ENCODE results near the gene LIFR. TPM values are rescaled to one million over a fixed set of nuclear protein-coding genes. Genes with fewer than 3 reads are reported as not detected.

Gene LIFR
- polyA plus RNA-seq, 1 of the 3 experiments (the other 2 are of a cell fraction): 3.8 TPM

DNA sequence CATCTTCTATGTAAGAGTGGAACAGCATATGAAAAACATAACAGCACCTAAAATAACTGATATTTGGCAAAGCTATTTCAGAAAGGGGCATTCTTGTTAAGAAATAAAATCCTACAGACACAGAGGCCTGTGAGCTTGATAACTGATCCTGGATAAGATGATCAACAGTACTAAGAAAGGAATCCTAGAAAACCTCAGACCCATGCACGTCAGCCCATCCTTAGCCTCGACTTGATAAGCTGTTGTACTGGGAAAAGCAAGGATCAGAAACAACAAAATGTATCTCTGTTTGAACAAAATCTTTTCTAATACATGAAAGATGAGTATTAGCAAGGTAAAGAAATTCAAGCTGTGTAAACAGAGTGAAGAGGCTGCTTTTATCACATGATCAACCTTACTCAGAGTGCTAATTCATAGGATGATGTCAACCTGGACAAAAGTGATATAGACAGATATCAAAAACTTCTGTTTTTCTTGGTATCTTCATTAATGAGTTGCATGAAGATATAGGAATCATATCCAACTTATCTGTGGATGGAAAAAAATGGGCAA, 15.2 kb downstream of the LIFR start:
- no peaks in the 10 kb centered on the region for H3K9me2 ChIP-seq
- H3K79me2 ChIP-seq (ENCODE audit: insufficient read depth): peaks cover 16% of the 10 kb centered on the region; the same call in 1 of the 2 replicates
- ChIA-PET POLR2A (interaction anchor here (0.9 kb wide), 1 partner anchor 16 kb away, joined by 3 read pairs; no protein-coding TSS in a partner anchor), CTCF (interaction anchor here (1.0 to 2.8 kb wide), 4 partner anchors 12 to 99 kb away, joined by 3 to 8 read pairs (median 4); no protein-coding TSS in a partner anchor)
- peaks cover 6% of the 10 kb centered on the region for H3F3A ChIP-seq (replicated peaks; ENCODE audit: insufficient read depth)
- H2AFZ ChIP-seq (ENCODE audit: low read depth): no peak overlapping the region
- no peak overlapping the region for H3K9ac ChIP-seq
- H3K36me3 ChIP-seq (replicated peaks in 1 of 2; ENCODE audit: control insufficient read depth in 1 of 2, insufficient read depth in 2 of 2, low read length in 1 of 2): no peaks in the 10 kb centered on the region
- no peaks in the 10 kb centered on the region for H3K9me3 ChIP-seq
- no peak overlapping the region for H3K4me2 ChIP-seq
- H3K27me3 ChIP-seq (ENCODE audit: insufficient read depth): no peaks in the 10 kb centered on the region
- 0 out of 2 replicates have a peak, but pooled peaks cover 4% of the 10 kb centered on the region for H4K20me1 ChIP-seq (ENCODE audit: insufficient read depth)
- H3K27ac ChIP-seq (ENCODE audit: low read depth in 2 of 2, low read length in 1 of 2): no peak overlapping the region
- 85% methylated on average over 2 of the region's 2 CpGs for WGBS (ENCODE audit: low lambda C conversion rate)
- DNase-seq: no peak
- no peak overlapping the region for H3K4me3 ChIP-seq (ENCODE audit: low read depth in 2 of 2, low read length in 1 of 2)
- H3K4me1 ChIP-seq (ENCODE audit: control insufficient read depth in 1 of 2, insufficient read depth in 2 of 2, low read depth in 1 of 2, low read length in 1 of 2): peaks cover 0 to 5% of the 10 kb centered on the region in 2 experiments; a peak in 2 of 4 replicates
- TF ChIP-seq ELF1 (IDR thresholded peaks at IDR 0.05): no peak
- no peak for TF ChIP-seq REST (IDR thresholded peaks at IDR 0.05; ENCODE audit: low read depth, low read length)
- no peak for TF ChIP-seq FOXJ3 (CRISPR knock-in tag; IDR thresholded peaks at IDR 0.05)
- TF ChIP-seq, protein P1, sequence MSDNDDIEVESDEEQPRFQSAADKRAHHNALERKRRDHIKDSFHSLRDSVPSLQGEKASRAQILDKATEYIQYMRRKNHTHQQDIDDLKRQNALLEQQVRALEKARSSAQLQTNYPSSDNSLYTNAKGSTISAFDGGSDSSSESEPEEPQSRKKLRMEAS (IDR thresholded peaks at IDR 0.05; ENCODE audit: low read depth): no peak
- TF ChIP-seq TEAD4 (IDR thresholded peaks at IDR 0.05; ENCODE audit: borderline replicate concordance, insufficient read depth): no peak
- no peak for TF ChIP-seq MXI1 (IDR thresholded peaks at IDR 0.05; ENCODE audit: low read depth, low read length)
- no peak for TF ChIP-seq GABPA (IDR thresholded peaks at IDR 0.05; ENCODE audit: low read depth)
- no peak for TF ChIP-seq USF2 (IDR thresholded peaks at IDR 0.05; ENCODE audit: borderline replicate concordance, low read depth, low read length)
- no peak for TF ChIP-seq EZH2phosphoT487 (IDR thresholded peaks at IDR 0.05; ENCODE audit: borderline replicate concordance, low read depth)
- TF ChIP-seq MEF2A (IDR thresholded peaks at IDR 0.05; ENCODE audit: borderline replicate concordance, low read depth): no peak
- no peak for TF ChIP-seq NFIC (IDR thresholded peaks at IDR 0.05; ENCODE audit: borderline replicate concordance)
- no peak for TF ChIP-seq RAD21 (IDR thresholded peaks at IDR 0.05; ENCODE audit: low read length)
- TF ChIP-seq, protein P2, sequence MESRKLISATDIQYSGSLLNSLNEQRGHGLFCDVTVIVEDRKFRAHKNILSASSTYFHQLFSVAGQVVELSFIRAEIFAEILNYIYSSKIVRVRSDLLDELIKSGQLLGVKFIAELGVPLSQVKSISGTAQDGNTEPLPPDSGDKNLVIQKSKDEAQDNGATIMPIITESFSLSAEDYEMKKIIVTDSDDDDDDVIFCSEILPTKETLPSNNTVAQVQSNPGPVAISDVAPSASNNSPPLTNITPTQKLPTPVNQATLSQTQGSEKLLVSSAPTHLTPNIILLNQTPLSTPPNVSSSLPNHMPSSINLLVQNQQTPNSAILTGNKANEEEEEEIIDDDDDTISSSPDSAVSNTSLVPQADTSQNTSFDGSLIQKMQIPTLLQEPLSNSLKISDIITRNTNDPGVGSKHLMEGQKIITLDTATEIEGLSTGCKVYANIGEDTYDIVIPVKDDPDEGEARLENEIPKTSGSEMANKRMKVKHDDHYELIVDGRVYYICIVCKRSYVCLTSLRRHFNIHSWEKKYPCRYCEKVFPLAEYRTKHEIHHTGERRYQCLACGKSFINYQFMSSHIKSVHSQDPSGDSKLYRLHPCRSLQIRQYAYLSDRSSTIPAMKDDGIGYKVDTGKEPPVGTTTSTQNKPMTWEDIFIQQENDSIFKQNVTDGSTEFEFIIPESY (IDR thresholded peaks at IDR 0.05; ENCODE audit: borderline replicate concordance, low read depth): no peak
- no peak for TF ChIP-seq NRF1 (IDR thresholded peaks at IDR 0.05; ENCODE audit: low read depth, low read length)
- no peak for TF ChIP-seq GATA2 (CRISPR knock-in tag; IDR thresholded peaks at IDR 0.05)
- TF ChIP-seq CTCF (IDR thresholded peaks at IDR 0.05): no peak
- no peak for TF ChIP-seq EP300 (IDR thresholded peaks at IDR 0.05; ENCODE audit: borderline replicate concordance in 1 of 2, low read depth in 1 of 2, low read length in 1 of 2)
- TF ChIP-seq, protein P3, sequence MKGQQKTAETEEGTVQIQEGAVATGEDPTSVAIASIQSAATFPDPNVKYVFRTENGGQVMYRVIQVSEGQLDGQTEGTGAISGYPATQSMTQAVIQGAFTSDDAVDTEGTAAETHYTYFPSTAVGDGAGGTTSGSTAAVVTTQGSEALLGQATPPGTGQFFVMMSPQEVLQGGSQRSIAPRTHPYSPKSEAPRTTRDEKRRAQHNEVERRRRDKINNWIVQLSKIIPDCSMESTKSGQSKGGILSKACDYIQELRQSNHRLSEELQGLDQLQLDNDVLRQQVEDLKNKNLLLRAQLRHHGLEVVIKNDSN (IDR thresholded peaks at IDR 0.05; ENCODE audit: borderline replicate concordance, low read depth): no peak
- no peak for TF ChIP-seq IRF3 (IDR thresholded peaks at IDR 0.05; ENCODE audit: low read depth, low read length)
- TF ChIP-seq JUND (IDR thresholded peaks at IDR 0.05): no peak

Data from SK-N-SH (cell line).